Loucy (cell line): ENCODE measurements around the gene MECR.

Experiments used
- H2AFZ ChIP-seq: fragments of 200-600 bp; sonication (generic); 2 replicates; pipeline ENCODE4 v1.6.0; 2016; ENCODE audit warnings: antibody characterized with exemption, mild to moderate bottlenecking, low read length, moderate library complexity
- H3F3A ChIP-seq: fragments of 200-600 bp; 2 replicates; pipeline ENCODE4 v1.6.0; 2016; ENCODE audit warnings: antibody characterized with exemption, low read depth, mild to moderate bottlenecking
- H3K27me3 ChIP-seq: fragments of 200-600 bp; sonication (generic); 2 replicates; pipeline ENCODE4 v1.6.1; 2014; ENCODE audit warnings: low read length, mild to moderate bottlenecking; ENCODE audit not compliant: insufficient read depth, poor library complexity, severe bottlenecking
- H3K36me3 ChIP-seq: fragments of 200-600 bp; sonication (generic); 2 replicates; pipeline ENCODE4 v1.6.1; 2016; ENCODE audit warnings: low read length; ENCODE audit not compliant: insufficient read depth
- H3K4me1 ChIP-seq: fragments of 200-600 bp; sonication (generic); 2 replicates; pipeline ENCODE4 v1.5.1; 2014; ENCODE audit warnings: low read length, mild to moderate bottlenecking; ENCODE audit not compliant: insufficient read depth, poor library complexity, severe bottlenecking
- H3K4me2 ChIP-seq: fragments of 200-600 bp; sonication (generic); 2 replicates; pipeline ENCODE4 v1.6.0; 2014; ENCODE audit warnings: antibody characterized with exemption, low read length, low read depth, mild to moderate bottlenecking; ENCODE audit not compliant: poor library complexity, severe bottlenecking
- H3K4me3 ChIP-seq: fragments of 200-600 bp; sonication (generic); 2 replicates; pipeline ENCODE4 v1.5.1; 2014; ENCODE audit warnings: low read length, mild to moderate bottlenecking, mixed read lengths; ENCODE audit not compliant: poor library complexity, severe bottlenecking
- H3K79me2 ChIP-seq: fragments of 200-600 bp; sonication (generic); 2 replicates; pipeline ENCODE4 v1.6.1; 2014; ENCODE audit warnings: low read length; ENCODE audit not compliant: insufficient read depth
- H3K9ac ChIP-seq: fragments of 200-600 bp; sonication (generic); 2 replicates; pipeline ENCODE4 v1.6.0; 2014; ENCODE audit warnings: mild to moderate bottlenecking, low read depth, low read length, moderate library complexity; ENCODE audit not compliant: poor library complexity, severe bottlenecking
- H3K9me2 ChIP-seq: fragments of 200-600 bp; sonication (generic); replicated peaks from 2 replicates; pipeline ENCODE4 v1.6.1; 2016; ENCODE audit warnings: low read depth, low read length, mixed read lengths
- H3K9me3 ChIP-seq: fragments of 200-600 bp; sonication (generic); 2 replicates; pipeline ENCODE4 v1.6.1; 2014; ENCODE audit warnings: mild to moderate bottlenecking, antibody characterized with exemption, low read length, low read depth; ENCODE audit not compliant: insufficient read depth
- H4K20me1 ChIP-seq: fragments of 200-600 bp; sonication (generic); 2 replicates; pipeline ENCODE4 v1.6.0; 2014; ENCODE audit warnings: antibody characterized with exemption, low read length, mild to moderate bottlenecking; ENCODE audit not compliant: insufficient read depth, poor library complexity, severe bottlenecking
- CTCF ChIP-seq: fragments of 200-600 bp; sonication (generic); conservative IDR thresholded peaks from 2 replicates; pipeline ENCODE4 v1.5.1; 2014; ENCODE audit warnings: mild to moderate bottlenecking, antibody characterized with exemption, low read length
- EZH2phosphoT487 ChIP-seq: fragments of 200-600 bp; IDR thresholded peaks from 2 replicates; pipeline ENCODE4 v1.6.1; 2018; ENCODE audit warnings: antibody characterized with exemption, mild to moderate bottlenecking, moderate library complexity, borderline replicate concordance

MECR gene

DNA sequence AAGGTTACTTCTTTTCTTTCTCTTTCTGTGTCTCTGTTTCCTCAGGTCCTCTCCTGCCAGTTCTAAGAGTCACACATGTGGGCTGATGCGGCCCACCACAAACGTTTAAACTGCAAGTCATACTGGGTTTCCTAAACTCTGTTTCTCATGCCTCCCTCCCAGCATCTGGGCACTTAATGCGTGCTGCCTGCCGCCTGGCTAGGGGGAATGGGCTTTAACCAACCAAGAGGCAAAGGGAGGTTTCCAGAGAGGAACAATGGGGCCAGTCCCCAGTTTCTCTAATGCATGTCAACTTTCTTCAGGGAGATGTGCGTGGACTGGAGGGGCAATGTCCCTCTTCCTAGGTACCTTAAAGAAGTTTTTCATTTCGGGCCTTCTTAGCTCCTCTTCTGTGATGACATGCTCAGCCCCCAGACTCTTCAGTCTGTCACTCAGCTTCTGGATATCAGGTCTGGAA, 29.1 kb downstream of the MECR start:
- Histone ChIP-seq H3K9me2 (no peaks in the 10 kb centered on the region), H4K20me1 (no peaks in the 10 kb centered on the region), H3K4me1 (peaks cover 17% of the 10 kb centered on the region), H2AFZ (no peak overlapping the region), H3K4me2 (peak overlapping the region; percentile 26), H3K79me2 (no peaks in the 10 kb centered on the region), H3K4me3 (no peak overlapping the region), H3K9me3 (no peaks in the 10 kb centered on the region), H3F3A (no peaks in the 10 kb centered on the region), H3K9ac (peak overlapping the region; percentile 42), H3K27me3 (no peaks in the 10 kb centered on the region), H3K36me3 (no peaks in the 10 kb centered on the region)
- TF ChIP-seq CTCF = no peak
- TF ChIP-seq EZH2phosphoT487 = no peak

DNA sequence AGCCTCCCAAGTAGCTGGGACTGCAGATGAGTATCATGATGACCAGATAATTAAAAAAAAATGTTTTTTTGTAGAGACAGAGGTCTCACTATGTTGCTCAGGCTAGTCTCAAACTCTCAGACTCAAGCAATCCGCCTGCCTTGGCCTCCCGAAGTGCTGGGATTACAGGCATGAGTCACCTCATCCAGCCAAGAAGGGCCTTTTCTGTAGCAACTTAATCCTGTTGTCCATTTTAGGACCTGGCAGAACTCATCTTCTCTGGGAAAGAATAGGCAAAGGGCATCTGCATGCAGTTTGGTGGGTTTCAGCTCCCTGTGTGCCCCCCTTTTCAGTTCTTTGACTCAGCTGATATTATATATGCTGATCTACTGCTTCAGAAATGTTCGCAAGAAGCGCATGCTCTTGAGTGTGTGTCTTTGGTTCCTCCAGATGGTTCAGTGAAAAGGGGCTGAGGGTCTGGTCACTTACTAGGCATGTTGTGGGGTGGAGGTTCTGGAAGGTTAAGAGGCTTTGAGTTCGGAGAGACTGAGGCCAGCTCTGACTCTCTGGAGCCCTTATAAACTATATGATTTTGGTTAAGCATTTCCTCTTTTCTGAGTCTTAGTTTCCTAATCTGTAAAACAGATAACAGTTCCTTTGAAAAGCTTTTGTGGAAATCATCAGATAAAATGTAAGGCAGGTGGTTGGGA, 29.7 kb downstream of the MECR start:
- Histone ChIP-seq H3K9me2 (no peaks in the 10 kb centered on the region), H3K79me2 (no peaks in the 10 kb centered on the region), H3K36me3 (no peaks in the 10 kb centered on the region), H4K20me1 (no peaks in the 10 kb centered on the region), H3K4me2 (peak overlapping the region; percentile 2), H2AFZ (no peak overlapping the region), H3K4me1 (peaks cover 17% of the 10 kb centered on the region), H3K9ac (peak overlapping the region; percentile 42), H3K27me3 (no peaks in the 10 kb centered on the region), H3K9me3 (no peaks in the 10 kb centered on the region), H3F3A (no peaks in the 10 kb centered on the region), H3K4me3 (no peak overlapping the region)
- TF ChIP-seq CTCF (no peak), EZH2phosphoT487 (no peak)

DNA sequence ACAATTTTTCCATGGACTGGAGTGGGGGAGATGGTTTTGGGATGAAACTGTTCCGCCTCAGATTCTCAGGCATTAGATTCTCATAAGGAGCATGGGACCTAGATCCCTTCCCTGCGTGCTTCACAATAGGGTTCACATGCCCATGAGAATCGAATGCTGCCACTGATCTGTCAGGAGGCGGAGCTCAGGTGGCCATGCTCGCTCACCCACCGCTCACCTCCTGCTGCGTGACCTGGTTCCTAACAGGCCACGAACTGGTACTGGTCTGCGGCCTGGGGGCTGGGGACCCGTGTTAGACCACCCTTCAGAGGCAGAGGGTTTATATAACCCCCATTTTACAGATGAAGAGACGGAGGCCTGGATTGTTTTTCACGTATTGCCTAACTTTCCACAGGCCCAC, 32.7 kb downstream of the MECR start:
- no peaks in the 10 kb centered on the region for H3K9me3 ChIP-seq
- no peaks in the 10 kb centered on the region for H4K20me1 ChIP-seq
- H2AFZ ChIP-seq = no peak overlapping the region
- no peaks in the 10 kb centered on the region for H3K27me3 ChIP-seq
- no peaks in the 10 kb centered on the region for H3K36me3 ChIP-seq
- no peaks in the 10 kb centered on the region for H3K9me2 ChIP-seq
- H3K4me2 ChIP-seq = no peak overlapping the region
- TF ChIP-seq EZH2phosphoT487 (no peak), CTCF (no peak)
- no peaks in the 10 kb centered on the region for H3F3A ChIP-seq
- H3K79me2 ChIP-seq = no peaks in the 10 kb centered on the region
- no peak overlapping the region for H3K9ac ChIP-seq
- no peak overlapping the region for H3K4me3 ChIP-seq
- H3K4me1 ChIP-seq = peaks cover 17% of the 10 kb centered on the region
